ENCODE measurements around the gene KRT12.

DNA sequence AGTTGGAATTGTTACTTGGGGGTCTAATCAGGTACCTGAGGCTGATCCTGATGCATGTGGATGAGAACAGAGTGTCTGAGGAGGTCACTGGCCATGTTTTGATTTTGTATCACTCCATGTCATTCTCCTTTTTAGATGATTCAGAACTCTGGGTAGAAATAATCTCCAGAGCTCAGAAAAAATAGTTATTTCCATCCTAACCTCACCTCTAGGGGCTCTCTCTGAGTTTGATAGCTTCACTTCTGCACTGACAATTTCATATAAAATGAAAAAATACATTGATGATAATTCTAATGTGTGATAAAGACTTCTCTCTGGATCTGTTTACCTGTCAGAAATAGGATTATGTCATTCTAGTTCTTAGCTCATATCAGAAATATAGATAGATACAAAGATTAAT, 6.2 kb upstream of the KRT12 start:
- TF ChIP-seq POLR2A (IDR thresholded peaks at IDR 0.05) (no peak), EP300 (IDR thresholded peaks at IDR 0.05) (no peak)
- TF ChIP-seq, protein P1, sequence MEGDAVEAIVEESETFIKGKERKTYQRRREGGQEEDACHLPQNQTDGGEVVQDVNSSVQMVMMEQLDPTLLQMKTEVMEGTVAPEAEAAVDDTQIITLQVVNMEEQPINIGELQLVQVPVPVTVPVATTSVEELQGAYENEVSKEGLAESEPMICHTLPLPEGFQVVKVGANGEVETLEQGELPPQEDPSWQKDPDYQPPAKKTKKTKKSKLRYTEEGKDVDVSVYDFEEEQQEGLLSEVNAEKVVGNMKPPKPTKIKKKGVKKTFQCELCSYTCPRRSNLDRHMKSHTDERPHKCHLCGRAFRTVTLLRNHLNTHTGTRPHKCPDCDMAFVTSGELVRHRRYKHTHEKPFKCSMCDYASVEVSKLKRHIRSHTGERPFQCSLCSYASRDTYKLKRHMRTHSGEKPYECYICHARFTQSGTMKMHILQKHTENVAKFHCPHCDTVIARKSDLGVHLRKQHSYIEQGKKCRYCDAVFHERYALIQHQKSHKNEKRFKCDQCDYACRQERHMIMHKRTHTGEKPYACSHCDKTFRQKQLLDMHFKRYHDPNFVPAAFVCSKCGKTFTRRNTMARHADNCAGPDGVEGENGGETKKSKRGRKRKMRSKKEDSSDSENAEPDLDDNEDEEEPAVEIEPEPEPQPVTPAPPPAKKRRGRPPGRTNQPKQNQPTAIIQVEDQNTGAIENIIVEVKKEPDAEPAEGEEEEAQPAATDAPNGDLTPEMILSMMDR (IDR thresholded peaks at IDR 0.05), result no peak

Data from ovary (tissue), 3 donors.